C4-2B (cell line): Measurements from ENCODE around the gene ARHGEF12.

Source experiments
- ZFX ChIP-seq: fragments of 450-650 bp; IDR thresholded peaks from 2 replicates; pipeline ENCODE4 v1.6.1; 2017
- TF ChIP-seq, protein P1 (sequence below): fragments of 450-650 bp; conservative IDR thresholded peaks from 2 replicates; pipeline ENCODE4 v1.5.1; 2017; ENCODE audit warnings: mild to moderate bottlenecking

DNA sequence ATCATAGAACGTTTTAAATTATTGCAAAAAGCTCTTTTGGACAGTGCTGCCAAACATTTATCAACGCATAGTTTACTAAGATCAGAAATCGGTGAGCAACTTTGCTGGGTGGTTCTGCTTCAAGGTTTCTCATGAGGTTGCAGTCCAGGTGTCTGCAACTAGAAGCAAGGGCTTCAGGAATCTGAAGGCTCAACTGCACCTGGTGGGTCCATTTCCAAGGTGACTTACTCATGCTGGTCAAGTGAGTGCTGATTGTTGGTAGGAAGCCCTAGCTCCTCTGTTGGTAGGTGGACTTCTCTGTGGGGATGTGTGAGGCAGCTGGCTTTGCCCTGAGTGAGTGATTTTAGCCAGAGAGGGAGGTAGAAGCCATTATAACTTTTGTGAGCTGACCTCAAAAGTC lies 22.5 kb downstream of the ARHGEF12 start:
- TF ChIP-seq, protein P1, sequence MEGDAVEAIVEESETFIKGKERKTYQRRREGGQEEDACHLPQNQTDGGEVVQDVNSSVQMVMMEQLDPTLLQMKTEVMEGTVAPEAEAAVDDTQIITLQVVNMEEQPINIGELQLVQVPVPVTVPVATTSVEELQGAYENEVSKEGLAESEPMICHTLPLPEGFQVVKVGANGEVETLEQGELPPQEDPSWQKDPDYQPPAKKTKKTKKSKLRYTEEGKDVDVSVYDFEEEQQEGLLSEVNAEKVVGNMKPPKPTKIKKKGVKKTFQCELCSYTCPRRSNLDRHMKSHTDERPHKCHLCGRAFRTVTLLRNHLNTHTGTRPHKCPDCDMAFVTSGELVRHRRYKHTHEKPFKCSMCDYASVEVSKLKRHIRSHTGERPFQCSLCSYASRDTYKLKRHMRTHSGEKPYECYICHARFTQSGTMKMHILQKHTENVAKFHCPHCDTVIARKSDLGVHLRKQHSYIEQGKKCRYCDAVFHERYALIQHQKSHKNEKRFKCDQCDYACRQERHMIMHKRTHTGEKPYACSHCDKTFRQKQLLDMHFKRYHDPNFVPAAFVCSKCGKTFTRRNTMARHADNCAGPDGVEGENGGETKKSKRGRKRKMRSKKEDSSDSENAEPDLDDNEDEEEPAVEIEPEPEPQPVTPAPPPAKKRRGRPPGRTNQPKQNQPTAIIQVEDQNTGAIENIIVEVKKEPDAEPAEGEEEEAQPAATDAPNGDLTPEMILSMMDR: no peak
- TF ChIP-seq ZFX: no peak
